Left lung (tissue), 10 donors: ENCODE measurements around the gene KRTAP10-9. TPM values are rescaled to one million over a fixed set of nuclear protein-coding genes. Genes with fewer than 3 reads are reported as not detected.

ENCODE experiments used
- ATAC-seq: fragments of 200-7000 bp; cut with Tn5 transposase; one replicate; pipeline ENCODE4 v1.9.1; 2020; ENCODE audit warnings: moderate library complexity
- DNase-seq, 4 donors: peaks; one replicate each; pipeline ENCODE4 v3.0.0-alpha.2; 2013 to 2020
- H3K27ac ChIP-seq, 2 donors: fragments of 200-600 bp; sonication (generic) in 1 of 2; one replicate each; pipeline versions ENCODE4 v1.5.0 to v1.8.0; 2020 to 2021
- H3K27me3 ChIP-seq, 2 donors: fragments of 200-600 bp; sonication (generic) in 1 of 2; one replicate each; pipeline versions ENCODE4 v1.5.0 to v1.8.0; 2020 to 2021
- H3K36me3 ChIP-seq, 2 donors: fragments of 200-600 bp; sonication (generic) in 1 of 2; one replicate each; pipeline versions ENCODE4 v1.5.0 to v1.8.0; 2020 to 2021
- H3K4me1 ChIP-seq, 2 donors: fragments of 200-600 bp; one replicate each; pipeline ENCODE4 v1.8.0; 2021
- H3K4me3 ChIP-seq, 2 donors: fragments of 200-600 bp; sonication (generic) in 1 of 2; one replicate each; pipeline versions ENCODE4 v1.5.0 to v1.8.0; 2020 to 2021; ENCODE audit warnings: mild to moderate bottlenecking in 1 of 2
- H3K9me3 ChIP-seq, 2 donors: fragments of 200-600 bp; sonication (generic) in 1 of 2; one replicate each; pipeline versions ENCODE4 v1.5.0 to v1.8.0; 2020 to 2021
- intact Hi-C, 2 donors: fragments of 100-400 bp; cut with DNase I; formaldehyde crosslinking; loops; one replicate each; pipeline versions ENCODE4 v1.11.2 to v1.14.2; 2022
- polyA plus RNA-seq, 6 donors: library from polyadenylated mRNA; unstranded; fragments of 120-200 nt; gene quantifications; one replicate each; pipeline ENCODE4 v1.2.1, GENCODE V29; 2013; ENCODE audit not compliant: insufficient read length in 6 of 6
- total RNA-seq, 2 donors: library from RNA; stranded (reverse); fragmentation: NEBNext Ultra II Directional; extraction: Animal tissue kit (Norgen Biotek cat#: 25700); gene quantifications; one replicate each; pipeline ENCODE4 v1.2.1, GENCODE V29; 2021
- TF ChIP-seq, protein P1 (sequence below), 2 donors: fragments of 200-600 bp; sonication (generic) in 1 of 2; IDR thresholded peaks; one replicate each; pipeline versions ENCODE4 v1.5.0 to v1.8.0; 2021; ENCODE audit warnings: antibody characterized with exemption in 2 of 2
- donor health status: DM: no; HTN: yes; CAD: no.
- donor health status: DM: no; HTN: no; CAD: no.

The KRTAP10-9 gene
- total and polyA plus RNA-seq, 8 donors, result not detected

DNA sequence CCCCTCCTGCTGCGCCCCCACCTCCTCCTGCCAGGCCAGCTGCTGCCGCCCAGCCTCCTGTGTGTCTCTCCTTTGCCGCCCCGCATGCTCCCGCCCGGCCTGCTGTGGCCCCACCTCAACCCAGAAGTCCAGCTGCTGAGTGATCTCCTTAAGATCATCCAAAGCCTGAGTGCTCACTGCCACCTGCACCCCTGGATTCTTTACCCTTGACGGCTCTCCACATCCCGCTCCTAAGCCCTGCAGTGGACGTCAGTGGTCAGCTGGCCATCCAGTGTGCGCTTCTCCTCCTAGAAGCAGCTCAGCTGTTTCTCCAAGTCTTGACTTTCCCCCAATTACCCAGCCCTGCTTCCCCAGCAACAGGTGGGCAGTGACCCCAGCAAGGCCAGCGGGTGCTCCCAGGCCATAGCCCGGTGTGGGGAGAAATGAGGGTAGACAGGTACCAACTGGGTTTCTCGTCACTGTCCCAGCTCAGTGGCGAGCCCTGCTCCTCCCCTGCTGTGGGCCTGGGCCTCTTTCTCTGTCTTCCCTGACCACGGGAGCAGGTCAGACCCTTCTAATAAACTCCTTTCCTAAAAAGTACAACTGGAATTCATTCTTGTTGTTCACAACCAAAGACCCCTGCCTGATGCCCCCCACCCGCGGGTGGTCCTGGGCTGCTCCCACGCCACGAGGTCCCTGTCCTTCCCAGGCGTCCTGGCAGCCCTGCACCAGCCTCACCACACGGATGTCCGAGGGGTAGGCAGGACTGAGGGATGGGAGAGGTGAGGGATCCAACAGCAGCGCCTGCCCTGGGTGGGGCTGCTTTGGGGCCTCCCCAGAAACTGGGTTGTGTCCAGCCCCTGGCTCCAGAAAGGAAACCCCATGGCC lies 25.1 kb upstream of the KRTAP10-9 start:
- TF ChIP-seq, protein P1, sequence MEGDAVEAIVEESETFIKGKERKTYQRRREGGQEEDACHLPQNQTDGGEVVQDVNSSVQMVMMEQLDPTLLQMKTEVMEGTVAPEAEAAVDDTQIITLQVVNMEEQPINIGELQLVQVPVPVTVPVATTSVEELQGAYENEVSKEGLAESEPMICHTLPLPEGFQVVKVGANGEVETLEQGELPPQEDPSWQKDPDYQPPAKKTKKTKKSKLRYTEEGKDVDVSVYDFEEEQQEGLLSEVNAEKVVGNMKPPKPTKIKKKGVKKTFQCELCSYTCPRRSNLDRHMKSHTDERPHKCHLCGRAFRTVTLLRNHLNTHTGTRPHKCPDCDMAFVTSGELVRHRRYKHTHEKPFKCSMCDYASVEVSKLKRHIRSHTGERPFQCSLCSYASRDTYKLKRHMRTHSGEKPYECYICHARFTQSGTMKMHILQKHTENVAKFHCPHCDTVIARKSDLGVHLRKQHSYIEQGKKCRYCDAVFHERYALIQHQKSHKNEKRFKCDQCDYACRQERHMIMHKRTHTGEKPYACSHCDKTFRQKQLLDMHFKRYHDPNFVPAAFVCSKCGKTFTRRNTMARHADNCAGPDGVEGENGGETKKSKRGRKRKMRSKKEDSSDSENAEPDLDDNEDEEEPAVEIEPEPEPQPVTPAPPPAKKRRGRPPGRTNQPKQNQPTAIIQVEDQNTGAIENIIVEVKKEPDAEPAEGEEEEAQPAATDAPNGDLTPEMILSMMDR (IDR thresholded peaks at IDR 0.05), result no peak
- no peak for ATAC-seq
- intact Hi-C loops, result no loop called here

DNA sequence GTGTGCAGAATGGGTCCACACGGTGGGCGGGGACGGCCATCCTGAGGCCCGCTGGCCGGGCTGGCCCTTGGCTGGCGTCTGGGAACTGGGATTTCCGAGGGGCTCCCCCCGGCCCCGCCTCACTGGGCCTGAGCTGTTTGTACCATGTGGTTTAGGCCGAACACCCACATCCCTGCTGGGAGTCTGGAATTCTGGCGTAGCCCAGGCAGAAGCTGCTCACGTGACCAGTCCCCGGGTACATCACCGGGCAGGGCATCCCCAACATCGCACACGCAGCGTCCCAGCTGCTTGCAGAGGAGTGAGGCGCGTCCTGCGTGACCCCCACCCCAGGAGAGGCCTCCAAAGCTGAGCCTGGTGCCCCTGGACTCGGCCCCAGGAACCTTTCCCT lies 24.4 kb upstream of the KRTAP10-9 start:
- H3K36me3 ChIP-seq, result no peaks in the 10 kb centered on the region
- intact Hi-C loops, result no loop called here
- H3K4me3 ChIP-seq, result no peak overlapping the region
- H3K27ac ChIP-seq, result no peak overlapping the region
- ATAC-seq (no peak), DNase-seq (no peak)
- TF ChIP-seq, protein P1 (IDR thresholded peaks at IDR 0.05), result no peak
- peaks cover 0 to 46% of the 10 kb centered on the region in 2 donors for H3K27me3 ChIP-seq
- H3K4me1 ChIP-seq, result no peaks in the 10 kb centered on the region
- H3K9me3 ChIP-seq, result peaks cover 0 to 2% of the 10 kb centered on the region in 2 donors

More for the DNA sequence above, 25.1 kb upstream of the KRTAP10-9 start:
- no peaks in the 10 kb centered on the region for H3K4me1 ChIP-seq
- H3K27me3 ChIP-seq, result peaks cover 0 to 46% of the 10 kb centered on the region in 2 donors
- DNase-seq, result no peak
- no peak overlapping the region for H3K4me3 ChIP-seq
- no peaks in the 10 kb centered on the region for H3K36me3 ChIP-seq
- peaks cover 0 to 2% of the 10 kb centered on the region in 2 donors for H3K9me3 ChIP-seq
- H3K27ac ChIP-seq, result no peak overlapping the region

DNA sequence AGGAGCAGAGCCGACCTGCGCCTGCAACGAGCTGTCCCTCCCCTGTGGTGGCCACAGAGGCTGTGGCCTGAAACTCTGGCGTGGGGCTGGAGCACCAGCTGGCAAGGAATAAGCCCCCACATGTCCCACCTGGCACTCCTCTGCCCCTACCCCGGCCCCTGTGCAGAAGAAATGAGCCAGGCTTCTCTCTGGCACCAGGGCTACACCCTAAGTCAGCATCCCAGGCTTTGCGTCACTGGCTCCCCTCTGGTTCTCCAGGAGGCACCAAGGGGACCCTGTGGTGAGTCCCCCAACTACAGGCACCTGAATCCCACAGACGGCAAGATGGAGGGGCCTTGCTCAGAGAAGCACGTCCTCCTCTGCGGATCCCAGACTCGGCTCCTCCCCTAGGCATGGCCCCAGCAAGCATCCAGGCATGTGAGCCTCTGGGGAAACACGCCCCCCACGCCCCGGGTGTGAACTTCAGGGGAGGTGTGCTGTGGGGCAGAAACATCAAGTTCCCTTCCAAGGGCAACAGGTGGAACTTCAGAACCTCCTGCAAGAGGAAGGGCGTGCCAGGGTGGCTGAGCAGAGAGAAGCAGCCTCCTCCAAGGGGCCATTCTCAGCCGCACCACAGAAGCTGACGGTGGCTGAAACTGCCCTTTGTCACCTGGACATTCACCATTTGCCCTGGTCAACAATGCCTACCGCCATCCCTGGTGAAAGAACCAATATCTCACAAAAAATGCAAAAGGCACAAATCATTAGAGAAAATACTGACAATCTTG lies 23.6 kb upstream of the KRTAP10-9 start:
- Histone ChIP-seq H3K4me3 (no peak overlapping the region), H3K4me1 (no peaks in the 10 kb centered on the region), H3K9me3 (peaks cover 0 to 2% of the 10 kb centered on the region in 2 donors), H3K27ac (no peak overlapping the region), H3K27me3 (peaks cover 0 to 46% of the 10 kb centered on the region in 2 donors), H3K36me3 (no peaks in the 10 kb centered on the region)
- DNase-seq, result no peak
- TF ChIP-seq, protein P1 (IDR thresholded peaks at IDR 0.05), result no peak
- intact Hi-C loops, result no loop called here
- ATAC-seq, result no peak

DNA sequence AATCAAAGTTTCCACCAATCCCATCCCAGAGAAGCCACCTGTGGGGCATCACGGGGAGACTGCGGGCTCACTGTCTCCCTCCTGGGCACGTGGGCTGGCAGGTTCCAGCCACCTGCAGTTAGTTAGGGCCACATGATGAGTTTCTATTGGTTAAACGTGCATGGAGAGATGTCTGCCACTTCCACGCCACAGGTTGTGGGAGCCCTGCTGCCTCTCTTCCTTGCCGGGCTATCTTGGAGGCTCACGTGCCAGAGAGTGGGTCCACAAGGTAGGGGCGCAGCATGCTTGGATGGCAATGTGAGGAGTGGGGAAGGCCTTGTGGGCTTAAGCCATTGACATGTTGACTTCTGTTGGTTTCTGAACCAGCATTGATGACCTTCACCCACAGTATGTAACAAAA lies 23.0 kb upstream of the KRTAP10-9 start:
- TF ChIP-seq, protein P1 (IDR thresholded peaks at IDR 0.05), result no peak
- Histone ChIP-seq H3K4me1 (no peaks in the 10 kb centered on the region), H3K36me3 (no peaks in the 10 kb centered on the region), H3K9me3 (peaks cover 0 to 2% of the 10 kb centered on the region in 2 donors), H3K27ac (no peak overlapping the region), H3K27me3 (peaks cover 0 to 46% of the 10 kb centered on the region in 2 donors), H3K4me3 (no peak overlapping the region)
- intact Hi-C loops, result no loop called here
- ATAC-seq (no peak), DNase-seq (no peak)

DNA sequence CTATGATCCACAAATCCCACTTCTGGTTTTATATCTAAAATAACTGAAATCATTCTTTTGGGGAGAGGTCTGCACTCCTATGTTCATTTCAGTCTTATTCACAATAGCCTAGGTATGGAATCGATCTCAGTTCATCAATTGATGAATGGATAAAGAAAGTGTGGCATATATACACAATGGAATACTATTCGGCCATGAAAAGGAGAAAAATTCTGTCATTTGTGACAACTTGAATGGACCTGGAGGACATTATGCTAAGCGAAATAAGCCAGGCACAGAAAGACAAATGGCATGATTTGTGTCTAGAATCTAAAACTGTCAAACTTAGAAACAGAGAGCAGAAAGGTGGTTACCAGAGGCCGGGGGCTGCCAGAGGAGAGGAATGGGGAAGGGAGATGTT lies 20.4 kb upstream of the KRTAP10-9 start:
- no peak overlapping the region for H3K27ac ChIP-seq
- no peak overlapping the region for H3K4me3 ChIP-seq
- ATAC-seq (no peak), DNase-seq (no peak)
- peaks cover 0 to 22% of the 10 kb centered on the region in 2 donors for H3K27me3 ChIP-seq
- no peaks in the 10 kb centered on the region for H3K4me1 ChIP-seq
- intact Hi-C loops, result no loop called here
- H3K9me3 ChIP-seq, result peaks cover 0 to 23% of the 10 kb centered on the region in 2 donors
- TF ChIP-seq, protein P1 (IDR thresholded peaks at IDR 0.05), result no peak
- no peaks in the 10 kb centered on the region for H3K36me3 ChIP-seq
